ENCODE results near the gene POU2F3. TPM values are rescaled to one million over a fixed set of nuclear protein-coding genes. Genes with fewer than 3 reads are reported as not detected.

POU2F3 gene
- total and polyA plus RNA-seq, 8 donors, result 0.12 to 2.6 (median 0.25) TPM

GRCh38 chr11:120198403-120198786, 41.5 kb upstream of the POU2F3 start:
- FAIRE-seq, result no peak

GRCh38 chr11:120198787-120199469, 41.0 kb upstream of the POU2F3 start:
- no peak for TF ChIP-seq CTCF (IDR thresholded peaks at IDR 0.05)
- Histone ChIP-seq H3K4me3 (no peak overlapping the region), H3K27me3 (no peaks in the 10 kb centered on the region), H3K27ac (no peak overlapping the region), H3K9me3 (no peaks in the 10 kb centered on the region), H3K4me1 (no peaks in the 10 kb centered on the region), H3K36me3 (no peaks in the 10 kb centered on the region)
- DNase-seq, result no peak
- FAIRE-seq, result no peak
- intact Hi-C loops (cut with DNase I), result loop anchor here in 1 of 3 donors (10.0 kb wide), 1 partner anchor 96 kb away; no protein-coding TSS in a partner anchor
- peak in 2 of 4 donors; percentile 8 to 16 for ATAC-seq
- 85 to 91% methylated on average over 9 of the region's 9 CpGs for WGBS, 2 donors

More at GRCh38 chr11:120198403-120198786, 41.5 kb upstream of the POU2F3 start:
- Histone ChIP-seq H3K36me3 (no peaks in the 10 kb centered on the region), H3K9me3 (no peaks in the 10 kb centered on the region), H3K4me3 (no peak overlapping the region), H3K4me1 (peaks cover 0 to 3% (median 0%) of the 10 kb centered on the region in 3 donors), H3K27me3 (no peaks in the 10 kb centered on the region), H3K27ac (no peak overlapping the region)
- WGBS, 2 donors, result 70 to 71% methylated on average over 5 of the region's 5 CpGs
- intact Hi-C loops (cut with DNase I), result loop anchor here in 1 of 3 donors (10.0 kb wide), 1 partner anchor 96 kb away; no protein-coding TSS in a partner anchor
- no peak for DNase-seq
- TF ChIP-seq CTCF (IDR thresholded peaks at IDR 0.05), result no peak
- no peak for ATAC-seq

- intact Hi-C loops (cut with DNase I), result loop anchor here in 1 of 3 donors (10.0 kb wide), 1 partner anchor 95 kb away; no protein-coding TSS in a partner anchor
- FAIRE-seq, result no peak
- H3K4me1 ChIP-seq, result no peaks in the 10 kb centered on the region
- ATAC-seq, result no peak
- 86 to 92% methylated on average over 9 of the region's 9 CpGs for WGBS, 2 donors
- TF ChIP-seq CTCF (IDR thresholded peaks at IDR 0.05), result no peak
- H3K27me3 ChIP-seq, result no peaks in the 10 kb centered on the region
- no peaks in the 10 kb centered on the region for H3K36me3 ChIP-seq
- H3K27ac ChIP-seq, result no peak overlapping the region
- H3K4me3 ChIP-seq, result no peak overlapping the region
- no peak for DNase-seq
- H3K9me3 ChIP-seq, result no peaks in the 10 kb centered on the region
These were observed 40.3 kb upstream of the POU2F3 start for GRCh38 chr11:120199613-120200012.

GRCh38 chr11:120200677-120201076, 39.3 kb upstream of the POU2F3 start:
- DNase-seq (no peak), ATAC-seq (no peak), FAIRE-seq (no peak)
- peaks cover 0 to 4% (median 0%) of the 10 kb centered on the region in 3 donors for H3K4me1 ChIP-seq
- H3K27me3 ChIP-seq, result no peaks in the 10 kb centered on the region
- 81 to 89% methylated on average over 1 of the region's 1 CpG for WGBS, 2 donors
- no peaks in the 10 kb centered on the region for H3K9me3 ChIP-seq
- H3K27ac ChIP-seq, result no peak overlapping the region
- H3K36me3 ChIP-seq, result no peaks in the 10 kb centered on the region
- no peak for TF ChIP-seq CTCF (IDR thresholded peaks at IDR 0.05)
- no peak overlapping the region for H3K4me3 ChIP-seq
- intact Hi-C loops (cut with DNase I), result no loop called here

- TF ChIP-seq CTCF (IDR thresholded peaks at IDR 0.05), result no peak
- H3K4me3 ChIP-seq, result no peak overlapping the region
- no peaks in the 10 kb centered on the region for H3K36me3 ChIP-seq
- WGBS, 2 donors, result 70 to 77% methylated on average over 3 of the region's 3 CpGs
- H3K27ac ChIP-seq, result no peak overlapping the region
- ATAC-seq (no peak), DNase-seq (no peak), FAIRE-seq (no peak)
- intact Hi-C loops (cut with DNase I), result no loop called here
- H3K9me3 ChIP-seq, result no peaks in the 10 kb centered on the region
- H3K4me1 ChIP-seq, result peaks cover 0 to 4% (median 2%) of the 10 kb centered on the region in 3 donors
- H3K27me3 ChIP-seq, result no peaks in the 10 kb centered on the region
These were observed 38.3 kb upstream of the POU2F3 start for GRCh38 chr11:120201653-120202052.

Measured in pancreas (tissue), 10 donors.